ENCODE data around the gene ADCY5. TPM values are rescaled to one million over a fixed set of nuclear protein-coding genes. Genes with fewer than 3 reads are reported as not detected.

Gene ADCY5
- total and polyA plus RNA-seq, 2 donors (not counting 1 experiment from before 2014, with no cell fraction given) = not detected

- Mint-ChIP-seq H3K4me3 (no peak overlapping the region), H3K9me3 (ENCODE audit: insufficient read depth) (no peaks in the 10 kb centered on the region), H3K4me1 (no peaks in the 10 kb centered on the region), H3K27ac (no peak overlapping the region), H3K27me3 (peaks cover 41% of the 10 kb centered on the region)
- ATAC-seq (ENCODE audit: low read depth) (no peak), DNase-seq (no peak)
- 94% methylated on average over 3 of the region's 3 CpGs for WGBS (ENCODE audit: insufficient coverage)
- no peaks in the 10 kb centered on the region for H4K20me1 ChIP-seq (ENCODE audit: control insufficient read depth, insufficient read depth, low read length, poor library complexity, severe bottlenecking)
- no peak overlapping the region for H3K9ac ChIP-seq (ENCODE audit: low read length)
- ChIA-PET POLR2A (no interaction called here), CTCF (no interaction called here)
- H3K4me2 ChIP-seq (replicated peaks; ENCODE audit: low read depth, low read length, poor library complexity, severe bottlenecking) = no peak overlapping the region
- intact Hi-C loops (cut with micrococcal nuclease) = no loop called here
- no peaks in the 10 kb centered on the region for H3K4me1 ChIP-seq (ENCODE audit: control insufficient read depth in 2 of 2, insufficient read depth in 2 of 2, low read length in 2 of 2)
- no peaks in the 10 kb centered on the region for H3K9me3 ChIP-seq (ENCODE audit: control extremely low read depth in 1 of 3, control insufficient read depth in 2 of 3, insufficient read depth in 1 of 3, low read length in 2 of 3)
- H3K27me3 ChIP-seq (replicated peaks in 1 of 4; ENCODE audit: control extremely low read depth in 1 of 4, control insufficient read depth in 3 of 4, insufficient read depth in 4 of 4, low read length in 3 of 4) = peaks cover 0 to 3% (median 0%) of the 10 kb centered on the region in 4 experiments
- no peaks in the 10 kb centered on the region for H3K36me3 ChIP-seq (replicated peaks in 1 of 2; ENCODE audit: control extremely low read depth in 1 of 2, control insufficient read depth in 1 of 2, extremely low read depth in 1 of 2, insufficient read depth in 2 of 2, low read length in 1 of 2)
- TF ChIP-seq CTCF (IDR thresholded peaks at IDR 0.05) (no peak), EZH2 (IDR thresholded peaks at IDR 0.05; ENCODE audit: borderline replicate concordance, insufficient read depth, low read depth, low read length, poor library complexity, severe bottlenecking) (no peak)
- H3K4me3 ChIP-seq (ENCODE audit: control extremely low read depth in 1 of 5, extremely low read depth in 1 of 5, insufficient read depth in 1 of 5, low read depth in 2 of 5, low read length in 4 of 5) = no peak overlapping the region
- H3K79me2 ChIP-seq (ENCODE audit: control insufficient read depth, insufficient read depth, low read length) = no peaks in the 10 kb centered on the region
- no peak overlapping the region for H2AFZ ChIP-seq (ENCODE audit: insufficient read depth, low read depth, low read length, poor library complexity, severe bottlenecking)
- H3K27ac ChIP-seq (ENCODE audit: low read length in 2 of 2) = no peak overlapping the region
Measured at GRCh38 chr3:123387532-123387931, 61.4 kb downstream of the ADCY5 start.

- WGBS (ENCODE audit: insufficient coverage) = 61% methylated on average over 11 of the region's 11 CpGs
- Mint-ChIP-seq H3K4me3 (no peak overlapping the region), H3K4me1 (no peaks in the 10 kb centered on the region), H3K9me3 (ENCODE audit: insufficient read depth) (no peaks in the 10 kb centered on the region), H3K27me3 (peaks cover 40% of the 10 kb centered on the region), H3K27ac (no peak overlapping the region)
- H3K4me3 ChIP-seq (ENCODE audit: control extremely low read depth in 1 of 5, extremely low read depth in 1 of 5, insufficient read depth in 1 of 5, low read depth in 2 of 5, low read length in 4 of 5) = no peak overlapping the region
- H3K27ac ChIP-seq (ENCODE audit: low read length in 2 of 2) = no peak overlapping the region
- H3K4me2 ChIP-seq (replicated peaks; ENCODE audit: low read depth, low read length, poor library complexity, severe bottlenecking) = no peak overlapping the region
- H3K9ac ChIP-seq (ENCODE audit: low read length) = no peak overlapping the region
- no peaks in the 10 kb centered on the region for H3K79me2 ChIP-seq (ENCODE audit: control insufficient read depth, insufficient read depth, low read length)
- ATAC-seq (ENCODE audit: low read depth) = no peak
- POLR2A ChIA-PET = no interaction called here
- no peaks in the 10 kb centered on the region for H3K4me1 ChIP-seq (ENCODE audit: control insufficient read depth in 2 of 2, insufficient read depth in 2 of 2, low read length in 2 of 2)
- no peak for DNase-seq
- no peak overlapping the region for H2AFZ ChIP-seq (ENCODE audit: insufficient read depth, low read depth, low read length, poor library complexity, severe bottlenecking)
- CTCF ChIA-PET = no interaction called here
- H3K9me3 ChIP-seq (ENCODE audit: control extremely low read depth in 1 of 3, control insufficient read depth in 2 of 3, insufficient read depth in 1 of 3, low read length in 2 of 3) = no peaks in the 10 kb centered on the region
- no peaks in the 10 kb centered on the region for H3K36me3 ChIP-seq (replicated peaks in 1 of 2; ENCODE audit: control extremely low read depth in 1 of 2, control insufficient read depth in 1 of 2, extremely low read depth in 1 of 2, insufficient read depth in 2 of 2, low read length in 1 of 2)
- peaks cover 0 to 3% (median 0%) of the 10 kb centered on the region in 4 experiments for H3K27me3 ChIP-seq (replicated peaks in 1 of 4; ENCODE audit: control extremely low read depth in 1 of 4, control insufficient read depth in 3 of 4, insufficient read depth in 4 of 4, low read length in 3 of 4)
- no peak for TF ChIP-seq EZH2 (IDR thresholded peaks at IDR 0.05; ENCODE audit: borderline replicate concordance, insufficient read depth, low read depth, low read length, poor library complexity, severe bottlenecking)
- TF ChIP-seq CTCF (IDR thresholded peaks at IDR 0.05) = no peak
- intact Hi-C loops (cut with micrococcal nuclease) = no loop called here
- H4K20me1 ChIP-seq (ENCODE audit: control insufficient read depth, insufficient read depth, low read length, poor library complexity, severe bottlenecking) = no peaks in the 10 kb centered on the region
Measured at GRCh38 chr3:123386477-123387040, 62.3 kb downstream of the ADCY5 start.
